GM18867 (cell line): ENCODE results near the gene GUCA2B.

Experiments used
- ATAC-seq: cut with Tn5 transposase; IDR thresholded peaks from one replicate; pipeline ENCODE4 v1.9.1; 2021; ENCODE audit warnings: mild to moderate bottlenecking, moderate library complexity; ENCODE audit not compliant: unreplicated experiment

The GUCA2B gene

GRCh38 chr1:42152907-42153600 is at the start of gene GUCA2B:
GUCA2B (plus strand) TSS chr1:42153410; CDS start chr1:42153451, 41 bp downstream.
- ATAC-seq, result no peak

- no peak for ATAC-seq
Observed at GRCh38 chr1:42105025-42105424, 48.2 kb upstream of the GUCA2B start.

GRCh38 chr1:42108309-42108708 is 44.9 kb upstream of the GUCA2B start:
- ATAC-seq, result no peak

GRCh38 chr1:42109600-42109999 is 43.6 kb upstream of the GUCA2B start:
- no peak for ATAC-seq

- no peak for ATAC-seq
Observed at GRCh38 chr1:42114229-42114628, 39.0 kb upstream of the GUCA2B start.

- no peak for ATAC-seq
Observed at GRCh38 chr1:42117214-42117613, 36.0 kb upstream of the GUCA2B start.

GRCh38 chr1:42118125-42118524 is 35.1 kb upstream of the GUCA2B start:
- ATAC-seq, result no peak

- ATAC-seq, result no peak
Observed at GRCh38 chr1:42122408-42122807, 30.8 kb upstream of the GUCA2B start.

- no peak for ATAC-seq
Observed at GRCh38 chr1:42125552-42125951, 27.7 kb upstream of the GUCA2B start.

GRCh38 chr1:42127767-42128166 is 25.4 kb upstream of the GUCA2B start:
- ATAC-seq, result no peak

GRCh38 chr1:42128499-42128898 is 24.7 kb upstream of the GUCA2B start:
- no peak for ATAC-seq

- ATAC-seq, result no peak
Observed at GRCh38 chr1:42128964-42129363, 24.2 kb upstream of the GUCA2B start.

GRCh38 chr1:42130061-42130660 is 23.0 kb upstream of the GUCA2B start:
- no peak for ATAC-seq

- no peak for ATAC-seq
Observed at GRCh38 chr1:42133390-42133789, 19.8 kb upstream of the GUCA2B start.

GRCh38 chr1:42133809-42134526 is 19.2 kb upstream of the GUCA2B start:
- ATAC-seq, result no peak

- no peak for ATAC-seq
Observed at GRCh38 chr1:42135426-42135825, 17.8 kb upstream of the GUCA2B start.

GRCh38 chr1:42136466-42136865 is 16.7 kb upstream of the GUCA2B start:
- ATAC-seq, result no peak

- no peak for ATAC-seq
Observed at GRCh38 chr1:42137766-42138165, 15.4 kb upstream of the GUCA2B start.

- ATAC-seq, result no peak
Observed at GRCh38 chr1:42138586-42138985, 14.6 kb upstream of the GUCA2B start.

- ATAC-seq, result no peak
Observed at GRCh38 chr1:42139444-42139843, 13.8 kb upstream of the GUCA2B start.

- no peak for ATAC-seq
Observed at GRCh38 chr1:42140191-42140590, 13.0 kb upstream of the GUCA2B start.

GRCh38 chr1:42141978-42142377 is 11.2 kb upstream of the GUCA2B start:
- no peak for ATAC-seq
